ENCODE results near the gene TLL2. TPM values are rescaled to one million over a fixed set of nuclear protein-coding genes. Genes with fewer than 3 reads are reported as not detected.

The TLL2 gene
- total RNA-seq, 2 donors from 2014 or later = 1.5 to 11.5 TPM

DNA sequence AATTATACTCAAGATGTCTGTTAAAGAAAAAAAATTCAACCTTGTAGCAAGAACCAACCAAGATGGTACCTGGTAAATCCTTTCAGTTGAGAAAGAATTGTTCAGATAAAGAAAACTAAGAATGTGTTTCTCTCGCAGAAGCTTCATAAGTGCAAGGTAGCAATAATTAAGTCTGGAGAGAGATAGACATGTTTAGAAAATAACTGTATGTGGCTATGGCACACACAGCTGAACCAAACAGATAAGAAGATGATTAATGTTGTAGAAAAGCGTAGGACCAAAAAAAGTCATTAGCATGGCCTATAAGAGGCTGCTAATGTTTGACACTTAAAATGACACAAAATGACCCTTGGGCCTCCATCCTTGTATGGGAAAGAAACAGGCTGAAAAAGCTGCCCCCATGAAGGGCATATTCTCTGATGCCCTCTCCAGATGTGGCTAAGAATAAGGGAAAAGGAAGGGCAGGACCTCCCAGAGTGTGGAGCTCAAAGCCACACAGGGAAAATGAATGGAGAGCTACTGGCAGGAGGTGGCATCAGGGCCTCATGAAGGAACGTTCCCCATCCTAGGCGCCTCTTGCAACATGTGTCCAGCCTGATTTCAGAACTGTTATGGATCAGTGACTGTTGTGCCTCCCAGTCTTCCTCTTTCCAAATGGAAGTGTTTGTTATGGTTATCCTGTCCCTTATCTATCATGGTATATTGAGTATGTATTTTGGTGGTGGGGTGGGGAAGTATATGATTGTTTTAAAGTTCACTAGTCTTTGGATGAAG lies 30.7 kb downstream of the TLL2 start:
- DNase-seq (no peak), ATAC-seq (no peak)
- intact Hi-C loops (cut with DNase I) = no loop called here

DNA sequence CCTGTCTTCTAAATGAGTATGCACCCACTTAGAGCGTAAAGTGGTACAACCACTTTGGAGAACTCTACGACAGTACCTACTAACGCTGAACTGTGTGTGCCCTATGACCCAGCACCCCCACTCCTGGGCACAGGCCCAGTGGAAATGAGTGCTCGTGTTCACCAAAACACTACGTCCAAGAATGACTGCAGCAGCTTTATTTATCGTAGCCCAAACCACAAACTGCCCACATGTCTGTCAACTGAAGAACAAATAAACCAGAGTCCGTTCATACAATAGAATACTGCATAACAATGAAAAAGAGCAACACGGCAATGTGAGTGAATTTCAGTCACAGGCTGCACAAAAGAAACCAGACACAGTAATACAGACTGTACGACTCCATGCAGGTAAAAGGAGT lies 35.4 kb downstream of the TLL2 start:
- no peak for ATAC-seq
- intact Hi-C loops (cut with DNase I) = no loop called here
- DNase-seq = no peak

DNA sequence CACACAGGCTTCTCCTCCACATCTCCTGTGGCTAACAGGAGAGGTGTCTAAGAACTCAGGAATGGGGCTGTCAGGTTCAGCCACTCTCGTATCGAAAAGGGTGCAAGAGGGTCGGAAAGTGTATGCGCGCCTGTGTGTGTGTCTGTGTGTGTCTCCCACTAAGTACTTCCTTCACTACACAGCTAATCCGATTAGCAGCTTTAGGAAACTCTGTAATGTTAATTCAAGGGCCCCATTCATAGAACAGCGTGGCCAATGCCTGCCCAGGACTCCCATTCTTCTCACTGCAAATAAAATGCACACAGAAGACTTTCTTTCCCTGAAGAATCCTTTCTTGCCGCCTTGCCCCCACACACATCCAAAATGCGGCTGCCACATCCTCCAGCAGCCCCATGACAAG lies 39.9 kb downstream of the TLL2 start:
- intact Hi-C loops (cut with DNase I) = no loop called here
- DNase-seq = no peak

DNA sequence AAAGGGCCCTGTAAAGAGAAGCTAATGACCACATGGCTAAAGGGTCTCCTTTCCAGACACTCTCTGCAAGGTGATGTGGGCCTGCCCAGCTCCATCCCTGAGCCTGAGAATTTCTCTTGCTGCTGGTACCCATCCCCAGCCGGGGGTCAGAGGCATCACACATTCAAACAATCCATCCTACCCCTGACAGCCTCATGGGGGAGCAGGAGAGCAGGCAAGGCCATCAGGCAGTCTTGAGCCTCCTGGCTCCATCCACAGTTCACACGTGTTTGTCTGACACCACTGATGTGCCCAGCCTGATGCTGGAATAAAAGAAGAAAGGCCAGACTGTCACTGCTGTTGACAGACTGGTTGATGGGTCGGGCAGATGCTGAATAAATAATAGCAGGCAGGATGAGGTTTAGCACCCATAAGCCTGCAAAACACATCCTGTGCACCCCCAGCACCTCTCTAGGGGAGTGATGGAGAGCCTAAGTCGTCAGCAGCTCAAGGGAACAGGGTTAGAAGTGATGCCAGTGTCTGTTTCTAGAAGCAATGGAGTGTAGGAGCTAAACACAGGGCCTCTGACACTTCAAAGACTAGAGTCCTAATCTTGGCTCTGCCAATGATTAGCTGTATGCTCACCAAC lies 43.5 kb downstream of the TLL2 start:
- ATAC-seq (peak; percentile 65 to 67), DNase-seq (no peak)
- intact Hi-C loops (cut with DNase I) = no loop called here

More for the DNA sequence above, 39.9 kb downstream of the TLL2 start:
- no peak for ATAC-seq

DNA sequence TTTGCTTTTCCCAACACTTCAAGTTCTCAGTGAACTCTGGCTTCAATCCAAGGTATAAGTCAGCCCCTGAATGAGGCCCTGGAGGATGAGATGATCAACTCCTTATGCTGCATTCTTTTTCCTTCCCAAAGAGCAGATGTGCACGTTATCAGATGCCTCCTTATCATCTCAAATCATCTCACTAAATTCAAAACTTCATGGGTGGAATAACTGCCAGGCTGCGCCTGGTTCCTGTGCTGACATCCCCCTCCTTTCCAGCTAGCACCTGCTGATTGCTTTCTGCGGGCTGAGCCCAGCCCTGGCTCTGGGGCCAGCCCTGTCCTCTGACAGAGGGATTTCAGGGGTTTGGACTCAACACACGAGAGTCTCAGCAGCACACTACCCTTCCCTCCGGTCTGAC lies 44.9 kb downstream of the TLL2 start:
- DNase-seq (no peak), ATAC-seq (no peak)
- intact Hi-C loops (cut with DNase I) = no loop called here

DNA sequence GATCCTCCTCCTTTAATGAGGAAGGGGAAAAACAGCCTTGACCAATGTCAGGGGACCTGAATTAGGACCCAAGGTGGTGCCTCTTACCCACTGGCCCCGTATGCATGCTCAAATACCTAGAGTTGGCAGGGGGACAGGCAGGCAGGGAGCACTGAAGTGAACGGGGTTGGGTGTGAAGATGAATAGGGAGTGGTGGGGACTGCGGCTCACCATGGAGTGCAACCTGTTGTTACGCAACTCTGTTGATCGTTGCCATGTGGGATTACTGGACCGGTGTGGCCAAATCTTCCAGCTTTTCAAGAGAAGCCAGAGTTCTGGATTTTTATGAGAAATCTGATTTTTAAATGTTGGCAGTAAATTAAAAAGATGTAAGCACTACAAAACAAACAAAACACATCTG lies 48.1 kb downstream of the TLL2 start:
- ATAC-seq = no peak
- intact Hi-C loops (cut with DNase I) = no loop called here

DNA sequence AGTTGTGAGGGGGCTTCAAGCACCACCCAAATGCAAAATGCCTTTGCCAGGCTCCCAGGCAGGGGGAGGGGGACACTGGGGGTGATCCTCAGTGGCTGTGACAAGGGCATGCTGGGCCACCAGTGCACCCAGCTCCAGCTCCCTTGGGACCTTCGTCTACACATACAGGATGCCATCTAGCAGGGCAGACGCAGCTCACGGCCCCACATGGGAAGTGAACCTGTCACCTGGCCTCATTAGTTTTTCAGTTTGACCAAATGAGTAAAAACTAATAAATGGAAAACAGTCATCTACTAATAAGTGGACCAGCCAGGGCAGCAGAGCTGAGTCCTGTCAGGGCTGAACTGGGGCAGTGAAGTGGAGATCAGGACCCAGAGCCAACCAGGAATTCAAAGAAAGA lies 50.2 kb downstream of the TLL2 start:
- DNase-seq (no peak), ATAC-seq (no peak)
- intact Hi-C loops (cut with DNase I) = no loop called here

More for the DNA sequence above, 48.1 kb downstream of the TLL2 start:
- DNase-seq = no peak

DNA sequence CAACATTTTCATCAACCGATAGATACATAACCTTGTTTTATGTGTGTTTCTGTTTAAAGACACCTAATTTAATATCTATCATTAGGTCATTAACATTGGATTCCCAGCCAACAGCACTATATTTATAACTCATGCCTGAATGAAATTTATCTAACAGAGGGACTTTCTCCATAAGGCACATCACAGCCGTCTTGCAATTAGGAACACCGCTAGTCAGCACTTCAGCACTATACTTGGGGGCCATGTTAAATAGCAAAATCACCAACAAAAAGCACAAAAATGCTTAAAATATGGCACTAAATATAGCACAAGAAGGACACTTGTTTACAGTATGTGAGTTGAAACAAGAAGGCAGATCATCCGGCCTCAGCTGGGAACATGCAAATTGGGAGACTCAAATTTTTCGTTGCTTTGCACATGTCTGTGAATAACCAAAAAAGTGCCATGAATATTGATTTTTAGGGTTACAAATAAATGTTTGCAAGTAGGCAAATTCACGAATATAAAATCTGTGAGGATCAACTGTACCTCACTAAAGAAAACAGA lies 51.0 kb downstream of the TLL2 start:
- intact Hi-C loops (cut with DNase I) = no loop called here
- DNase-seq (no peak), ATAC-seq (no peak)

DNA sequence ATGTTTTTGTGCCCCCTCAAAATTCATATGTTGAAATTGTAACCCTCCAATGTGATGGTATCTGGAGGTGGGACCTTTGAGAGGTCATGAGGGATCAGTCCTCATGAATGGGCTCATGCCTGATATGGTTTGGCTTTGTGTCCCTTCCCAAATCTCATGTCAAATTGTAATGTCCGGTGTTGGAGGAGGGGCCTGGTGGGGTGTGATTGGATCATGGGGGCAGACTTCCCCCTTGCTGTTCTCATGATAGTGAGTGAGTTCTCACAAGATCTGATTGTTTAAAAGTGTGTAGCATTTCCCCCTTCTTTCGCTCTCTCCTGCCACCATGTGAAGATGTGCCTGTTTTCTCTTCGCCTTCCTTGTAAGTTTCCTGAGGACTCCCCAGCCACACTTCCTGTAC lies 53.4 kb downstream of the TLL2 start:
- DNase-seq (no peak), ATAC-seq (no peak)
- intact Hi-C loops (cut with DNase I) = no loop called here

DNA sequence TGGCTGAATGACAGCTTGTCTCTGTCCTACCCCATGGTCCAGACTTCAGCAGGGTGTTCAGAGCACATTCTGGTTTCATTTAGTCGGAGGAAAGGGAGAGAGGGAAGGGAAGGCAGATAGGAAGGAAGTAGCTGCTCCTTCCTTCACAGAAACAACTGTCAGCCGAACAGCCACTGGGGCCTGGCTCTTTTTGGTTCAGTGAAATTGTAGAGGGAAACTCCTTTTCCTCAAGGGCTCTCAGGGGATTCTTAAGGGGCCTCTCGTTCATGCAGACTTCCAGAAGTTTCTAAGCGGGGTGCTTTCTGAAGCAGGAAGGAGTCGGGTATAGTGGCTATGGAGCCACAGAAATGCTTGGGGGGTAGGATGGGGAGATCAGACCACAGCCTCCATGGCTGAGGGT lies 56.4 kb downstream of the TLL2 start:
- ATAC-seq (no peak), DNase-seq (no peak)
- intact Hi-C loops (cut with DNase I) = no loop called here

DNA sequence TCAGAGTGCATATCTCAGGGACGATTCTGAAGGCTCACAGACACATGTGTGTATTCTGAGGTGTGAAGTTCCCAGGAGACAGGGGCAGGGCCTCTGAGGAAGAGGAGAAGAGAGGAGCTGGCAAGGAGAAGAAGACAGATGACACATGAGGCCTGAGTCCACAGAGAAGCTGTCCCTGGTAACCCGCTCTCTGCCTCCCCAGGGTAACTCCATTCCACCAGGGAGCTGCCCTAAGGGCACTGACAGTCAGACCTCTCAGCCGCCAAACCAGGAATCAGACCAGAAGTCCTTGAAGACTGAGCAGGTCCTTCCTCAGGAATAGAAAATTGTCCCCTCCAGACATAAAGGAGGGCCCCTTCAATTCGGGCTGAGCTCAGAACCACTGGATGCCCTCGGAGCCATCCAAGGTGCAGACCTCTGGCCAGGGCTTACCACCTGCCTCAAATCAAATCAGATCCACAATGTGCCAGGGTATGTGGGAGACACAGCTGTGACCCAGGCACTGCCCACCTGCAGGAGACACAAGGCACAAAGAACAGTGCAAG lies 57.4 kb downstream of the TLL2 start:
- intact Hi-C loops (cut with DNase I) = no loop called here
- no peak for ATAC-seq
- DNase-seq = no peak

DNA sequence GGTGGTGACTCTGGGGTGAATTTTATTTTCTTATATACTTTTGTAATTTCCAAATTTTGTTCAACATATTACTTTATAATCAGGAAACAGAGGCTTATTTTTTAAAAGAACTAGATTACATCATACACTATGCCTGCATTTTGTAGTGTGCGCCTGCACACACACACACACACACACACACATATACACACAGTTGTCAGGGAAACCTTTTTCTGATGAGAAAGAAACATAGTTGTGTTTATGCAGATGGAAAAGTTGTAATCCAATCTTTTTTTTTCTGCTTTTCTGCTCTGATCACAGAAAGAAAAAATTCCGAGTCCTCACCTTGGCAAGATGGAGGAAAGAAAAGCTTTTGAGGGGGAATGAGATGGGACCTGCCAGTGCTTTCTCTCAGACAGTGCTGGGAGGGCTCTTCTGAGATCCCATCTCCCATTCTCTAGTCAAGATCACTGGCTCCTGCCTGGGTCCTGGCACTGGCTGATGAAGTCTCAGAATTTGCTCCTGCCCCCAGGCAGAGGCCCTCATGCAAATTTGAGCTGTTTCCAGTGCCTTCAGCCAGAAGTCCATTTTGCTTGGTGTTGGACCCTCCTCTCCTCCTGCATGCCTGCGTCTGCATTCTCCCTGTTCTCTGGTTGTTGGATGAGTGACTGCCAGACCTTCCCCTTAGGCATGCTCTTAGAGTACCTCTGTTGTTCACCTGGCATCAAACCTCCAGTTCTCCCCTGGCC lies 59.7 kb downstream of the TLL2 start:
- ATAC-seq = no peak
- intact Hi-C loops (cut with DNase I) = no loop called here
- no peak for DNase-seq

DNA sequence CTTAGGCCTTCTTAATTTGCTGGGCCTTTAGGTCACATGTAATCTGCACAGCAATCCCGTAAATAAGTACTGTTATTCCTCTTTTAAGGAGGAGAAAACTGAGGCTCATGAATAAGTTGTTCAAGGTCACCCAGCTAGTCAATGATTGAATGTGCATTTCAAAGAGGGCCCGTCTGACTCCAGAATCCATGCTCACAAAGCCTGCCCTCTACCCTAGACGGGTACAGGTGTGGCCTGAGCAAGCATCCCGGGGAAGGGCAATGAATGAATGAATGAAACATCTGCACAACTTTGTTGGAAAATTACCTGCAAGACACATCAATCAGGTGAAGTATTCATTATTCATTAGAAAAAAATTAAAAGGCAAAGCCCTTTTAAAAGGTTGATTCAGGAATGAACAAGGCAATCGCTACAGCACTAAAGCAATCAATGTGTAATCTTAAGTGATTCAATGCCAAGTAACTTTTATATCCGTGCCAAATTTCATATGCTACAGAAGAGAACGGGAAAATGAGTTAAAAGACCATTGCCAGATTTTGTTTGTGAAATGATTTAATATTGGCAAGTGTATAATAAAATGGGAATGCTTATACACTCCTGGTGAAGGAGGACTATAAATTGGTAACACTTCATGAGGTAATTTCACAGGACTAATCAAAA lies 61.1 kb downstream of the TLL2 start:
- intact Hi-C loops (cut with DNase I) = no loop called here
- ATAC-seq (no peak), DNase-seq (no peak)

DNA sequence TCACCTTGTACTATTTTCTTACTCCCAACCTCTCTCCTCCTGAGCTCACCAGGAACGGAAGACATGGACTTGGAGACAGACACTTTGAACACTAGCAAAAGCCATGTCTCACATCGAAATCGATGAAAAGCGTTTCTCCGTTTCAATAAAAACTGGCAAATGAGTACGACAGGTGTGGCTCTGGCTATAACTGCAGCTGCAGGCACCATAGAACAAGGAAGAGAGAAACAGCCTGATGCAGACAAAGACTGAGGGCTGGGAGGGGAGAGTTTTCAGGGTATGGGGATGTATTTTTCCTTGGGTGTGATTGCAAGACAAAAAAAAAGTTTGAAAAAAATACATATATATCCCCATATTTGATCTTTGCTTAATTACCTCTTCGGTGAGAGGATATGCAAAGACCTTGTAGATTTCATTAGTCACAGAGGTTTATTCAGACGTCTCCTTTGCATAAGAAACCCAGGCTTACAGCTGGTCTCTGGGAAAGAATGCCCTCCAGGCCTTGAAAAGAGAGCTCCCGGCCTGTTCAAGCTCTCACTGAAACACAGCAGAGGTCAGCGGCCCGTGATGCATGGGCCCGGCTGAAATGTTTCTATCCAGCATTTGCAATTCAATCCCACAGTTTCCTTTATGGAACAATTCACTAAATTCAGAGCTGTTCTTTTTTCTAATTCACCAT lies 63.1 kb downstream of the TLL2 start:
- intact Hi-C loops (cut with DNase I) = no loop called here
- DNase-seq (no peak), ATAC-seq (no peak)

DNA sequence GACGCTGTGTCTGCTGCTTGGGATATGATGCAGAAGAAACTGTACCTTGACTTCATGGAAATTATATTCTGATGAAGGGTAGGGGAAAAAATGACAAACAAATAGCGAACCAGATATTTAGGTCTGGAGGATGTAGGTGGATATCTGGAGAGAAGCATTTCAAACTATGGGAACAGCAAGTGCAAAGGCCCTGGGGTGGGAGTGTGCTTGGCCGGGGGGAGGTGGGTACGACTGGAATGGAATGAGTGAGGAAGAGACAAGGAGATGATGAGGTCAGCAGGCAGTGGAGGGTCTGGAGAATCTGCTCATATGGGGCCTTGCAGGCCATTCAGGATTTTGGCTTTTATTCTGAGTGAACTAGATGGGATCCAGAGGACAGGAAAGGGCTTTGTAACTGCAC lies 65.2 kb downstream of the TLL2 start:
- DNase-seq (no peak), ATAC-seq (no peak)
- intact Hi-C loops (cut with DNase I) = no loop called here

DNA sequence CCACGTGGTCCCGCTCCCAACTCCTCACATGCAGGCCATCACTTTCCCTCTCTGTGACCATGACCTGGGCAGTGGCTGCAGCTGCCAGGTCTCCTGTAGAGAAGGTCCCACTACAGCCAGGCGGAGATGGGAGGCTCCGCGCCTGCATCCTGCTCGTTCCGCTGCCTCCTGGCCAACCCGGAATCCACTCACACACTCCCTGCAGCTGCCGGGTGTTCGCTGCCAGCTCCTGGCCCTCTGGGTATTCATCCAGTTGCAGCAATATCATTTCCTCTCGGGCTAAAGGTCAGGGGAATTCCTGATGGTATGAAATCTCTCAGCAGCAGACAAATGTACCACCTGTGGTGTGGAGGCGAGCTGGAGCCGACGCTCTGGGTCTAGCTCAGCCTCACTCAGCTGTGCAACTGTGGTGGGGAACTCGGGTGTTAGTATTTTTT lies 65.7 kb downstream of the TLL2 start:
- ATAC-seq (peak; percentile 62 to 91), DNase-seq (peak; percentile 49)
- intact Hi-C loops (cut with DNase I) = no loop called here

DNA sequence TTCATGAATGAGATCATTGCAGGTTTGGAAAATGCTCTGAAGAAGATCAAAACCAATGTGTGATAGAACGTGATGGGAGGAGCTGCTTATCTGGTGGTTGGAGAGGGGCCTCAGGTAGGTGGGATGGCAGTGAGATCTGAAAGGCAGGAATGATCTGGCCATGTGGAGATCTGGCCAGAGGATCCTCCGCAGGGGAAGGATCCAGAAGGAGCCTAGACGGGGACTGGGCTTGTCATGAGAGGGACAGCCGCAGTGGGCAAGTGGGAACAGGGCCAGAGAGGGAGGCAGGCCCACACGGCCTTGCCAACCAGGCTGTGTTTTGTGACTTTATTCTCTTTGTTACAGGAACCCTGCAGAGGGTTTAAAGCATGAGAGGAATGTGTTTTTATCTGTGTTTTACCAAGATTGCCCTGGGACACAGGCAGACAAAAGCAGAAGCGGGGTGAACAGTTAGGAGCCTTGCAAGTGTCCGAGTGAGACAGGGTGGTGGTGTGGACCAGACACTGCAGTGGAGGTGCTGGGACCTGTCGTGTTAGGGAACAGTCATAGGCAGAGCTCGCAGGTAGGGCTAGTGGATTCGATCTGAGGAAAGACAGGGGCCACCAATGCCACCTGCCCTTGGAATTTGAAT lies 66.6 kb downstream of the TLL2 start:
- intact Hi-C loops (cut with DNase I) = no loop called here
- no peak for DNase-seq
- ATAC-seq = no peak

DNA sequence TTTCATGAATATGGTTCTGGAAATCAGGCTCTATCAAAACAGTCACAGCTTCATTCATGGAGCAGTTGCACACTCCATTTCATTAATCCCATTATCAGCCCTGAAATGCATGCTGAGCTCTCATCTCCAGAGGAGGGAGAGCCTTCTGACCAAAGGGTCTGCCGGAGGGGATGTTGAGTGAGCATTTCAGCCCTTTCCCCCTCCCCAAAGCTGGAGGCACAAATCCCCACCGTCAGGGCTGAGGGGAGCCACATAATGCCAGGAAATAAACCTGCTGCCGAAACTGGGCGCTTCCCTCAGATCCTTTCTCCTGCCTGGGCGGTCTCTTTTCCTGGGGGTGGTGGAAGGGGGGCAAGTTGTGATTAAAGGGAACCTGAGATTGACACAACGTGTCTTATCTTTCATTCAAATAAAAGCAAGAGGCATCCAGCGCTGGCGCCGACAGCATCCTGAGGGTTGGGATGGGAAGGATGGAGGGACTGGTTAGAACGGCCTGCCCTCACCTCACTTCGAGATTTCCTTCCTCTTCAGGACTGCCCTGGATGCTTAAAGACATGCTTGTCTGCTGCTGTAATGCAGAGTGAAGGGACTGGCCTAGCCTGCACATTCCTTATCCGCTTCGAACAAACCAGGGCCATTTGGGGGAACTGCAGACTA lies 71.6 kb downstream of the TLL2 start:
- intact Hi-C loops (cut with DNase I) = no loop called here
- DNase-seq = no peak
- ATAC-seq = no peak

Data from left cardiac atrium (tissue), 4 donors.